HCT116 (cell line): Measurements from ENCODE around the gene LRRTM4. TPM values are rescaled to one million over a fixed set of nuclear protein-coding genes. Genes with fewer than 3 reads are reported as not detected.

ENCODE experiments used
- ATAC-seq: fragments of 200-7000 bp; cut with Tn5 transposase; 2 replicates; pipeline ENCODE4 v1.9.1; 2020; ENCODE audit warnings: mild to moderate bottlenecking, moderate library complexity
- BruUV-seq: library from RNA; stranded (reverse); fragments of 400-500 nt; replicated peaks from 2 replicates; lab custom pipeline; 2021; lab: Mats Ljungman, UMichigan
- CTCF ChIA-PET: fragments of 300-600 bp; sonication (Branson Sonifier 250); formaldehyde crosslinking; loops from one replicate; lab custom pipeline; 2021; ENCODE audit warnings: antibody characterized with exemption; lab: Charles Lee
- POLR2A ChIA-PET: fragments of 300-600, 350-600 bp; sonication (Branson Sonifier 250); formaldehyde crosslinking; loops from one replicate; lab custom pipeline; 2021; ENCODE audit warnings: antibody characterized with exemption; lab: Charles Lee
- RAD21 ChIA-PET, 2 experiments: fragments of 300-600 bp; sonication (Branson Sonifier 250); formaldehyde crosslinking; loops; one replicate each; lab custom pipeline; 2023; ENCODE audit warnings: low total read pairs in 2 of 2; ENCODE audit not compliant: uncharacterized antibody in 2 of 2, unreplicated experiment in 2 of 2, low non-redundant PET in 1 of 2; lab: Charles Lee
- DNase-seq: peaks from one replicate; pipeline ENCODE4 v3.0.0-alpha.2; 2010; ENCODE audit warnings: low read depth, low spot score
- H2AFZ ChIP-seq: fragments of 200-600 bp; shearing (Covaris generic), sonication (generic); 2 replicates; pipeline ENCODE4 v1.6.1; 2017; ENCODE audit warnings: low read depth, mixed run types, mixed read lengths, antibody characterized with exemption, low read length; ENCODE audit not compliant: poor library complexity, severe bottlenecking
- H3K27ac ChIP-seq: 2 replicates; pipeline ENCODE4 v1.5.1; 2012; ENCODE audit warnings: low read depth, low read length
- H3K27me3 ChIP-seq: fragments of 200-600 bp; sonication (generic); 2 replicates; pipeline ENCODE4 v1.6.1; 2016; ENCODE audit warnings: mixed run types, low read length, mixed read lengths; ENCODE audit not compliant: insufficient read depth
- H3K36me3 ChIP-seq, 2 experiments: fragments of 200-500 bp in 1 of 2; fragments of 200-600 bp in 1 of 2; sonication (Bioruptor generic) in 1 of 2; sonication (generic) in 1 of 2; 2 replicates each; pipeline versions ENCODE4 v1.5.1 to v1.6.1; 2014 to 2016; ENCODE audit warnings: low read length in 2 of 2, inconsistent platforms in 1 of 2, mixed read lengths in 1 of 2, mixed run types in 1 of 2; ENCODE audit not compliant: insufficient read depth in 2 of 2, control insufficient read depth in 1 of 2
- H3K4me1 ChIP-seq, 2 experiments: fragments of 200-600 bp in 1 of 2; sonication (generic) in 1 of 2; 2 replicates each; pipeline versions ENCODE4 v1.5.1 to v1.6.1; 2012 to 2017; ENCODE audit warnings: low read length in 2 of 2, inconsistent platforms in 1 of 2, mild to moderate bottlenecking in 1 of 2, mixed read lengths in 1 of 2, mixed run types in 1 of 2, moderate library complexity in 1 of 2; ENCODE audit not compliant: insufficient read depth in 2 of 2, control insufficient read depth in 1 of 2
- H3K4me2 ChIP-seq: fragments of 200-600 bp; sonication (generic); 2 replicates; pipeline ENCODE4 v1.6.1; 2017; ENCODE audit warnings: mixed run types, low read length, mixed read lengths
- H3K4me3 ChIP-seq, 2 experiments: fragments of 200-600 bp in 1 of 2; sonication (generic) in 1 of 2; replicated peaks in 1 of 2; 2 replicates each; pipeline ENCODE4 v1.5.1; 2011 to 2016; ENCODE audit warnings: low read length in 2 of 2, control low read depth in 1 of 2, low read depth in 1 of 2, mild to moderate bottlenecking in 1 of 2, mixed read lengths in 1 of 2, mixed run types in 1 of 2
- H3K79me2 ChIP-seq: fragments of 200-600 bp; sonication (generic); 2 replicates; pipeline ENCODE4 v1.6.1; 2017; ENCODE audit warnings: mild to moderate bottlenecking, mixed run types, low read length, moderate library complexity, mixed read lengths; ENCODE audit not compliant: insufficient read depth
- H3K9ac ChIP-seq: fragments of 200-600 bp; sonication (generic); 2 replicates; pipeline ENCODE4 v1.6.1; 2016; ENCODE audit warnings: low read length, mixed read lengths
- H3K9me2 ChIP-seq: fragments of 200-600 bp; sonication (generic), shearing (Covaris generic); 2 replicates; pipeline ENCODE4 v1.6.1; 2017; ENCODE audit warnings: mixed run types, mild to moderate bottlenecking, moderate library complexity; ENCODE audit not compliant: insufficient read depth
- H3K9me3 ChIP-seq, 2 experiments: fragments of 200-500 bp in 1 of 2; fragments of 200-600 bp in 1 of 2; sonication (Bioruptor generic) in 1 of 2; sonication (generic) in 1 of 2; 2 replicates each; pipeline ENCODE4 v1.6.1; 2014 to 2017; ENCODE audit warnings: low read length in 2 of 2, mixed read lengths in 2 of 2, inconsistent platforms in 1 of 2, low read depth in 1 of 2, mild to moderate bottlenecking in 1 of 2, mixed run types in 1 of 2, moderate library complexity in 1 of 2; ENCODE audit not compliant: control insufficient read depth in 1 of 2, insufficient read depth in 1 of 2
- H4K20me1 ChIP-seq: fragments of 200-600 bp; sonication (generic), shearing (Covaris generic); 2 replicates; pipeline ENCODE4 v1.6.1; 2017; ENCODE audit warnings: mixed run types, mild to moderate bottlenecking, moderate library complexity; ENCODE audit not compliant: insufficient read depth
- ATF3 ChIP-seq: IDR thresholded peaks from 2 replicates; pipeline ENCODE4 v1.6.1; 2012
- EGR1 ChIP-seq: IDR thresholded peaks from 2 replicates; pipeline ENCODE4 v1.6.1; 2012; ENCODE audit warnings: low read depth
- EZH2phosphoT487 ChIP-seq: fragments of 200-600 bp; IDR thresholded peaks from 2 replicates; pipeline ENCODE4 v1.6.1; 2018; ENCODE audit warnings: antibody characterized with exemption, borderline replicate concordance
- FOSL1 ChIP-seq: IDR thresholded peaks from 2 replicates; pipeline ENCODE4 v1.6.1; 2012; ENCODE audit warnings: low read depth
- JUND ChIP-seq: IDR thresholded peaks from 2 replicates; pipeline ENCODE4 v1.6.1; 2012
- MAX ChIP-seq: IDR thresholded peaks from 2 replicates; pipeline ENCODE4 v1.6.1; 2012
- POLR2A ChIP-seq: IDR thresholded peaks from 2 replicates; pipeline ENCODE4 v1.7.0; 2011; ENCODE audit warnings: borderline replicate concordance; ENCODE audit not compliant: insufficient read depth, insufficient read length; ENCODE audit errors: extremely low read depth
- REST ChIP-seq: IDR thresholded peaks from 2 replicates; pipeline ENCODE4 v1.6.1; 2012; ENCODE audit warnings: low read depth
- SIN3A ChIP-seq: IDR thresholded peaks from 2 replicates; pipeline ENCODE4 v1.6.1; 2012; ENCODE audit warnings: low read depth
- SP1 ChIP-seq: IDR thresholded peaks from 2 replicates; pipeline ENCODE4 v1.6.1; 2012; ENCODE audit warnings: low read depth
- SRF ChIP-seq: IDR thresholded peaks from 2 replicates; pipeline ENCODE4 v1.6.1; 2012; ENCODE audit warnings: low read depth
- YY1 ChIP-seq: IDR thresholded peaks from 2 replicates; pipeline ENCODE4 v1.6.1; 2011; ENCODE audit warnings: low read length, low read depth, moderate library complexity, mild to moderate bottlenecking; ENCODE audit not compliant: insufficient replicate concordance; ENCODE audit errors: extremely low read depth
- ZFX ChIP-seq: fragments of 450-650 bp; IDR thresholded peaks from 2 replicates; pipeline ENCODE4 v1.6.1; 2017
- intact Hi-C: fragments of 100-400 bp; cut with micrococcal nuclease; formaldehyde crosslinking; loops from 2 replicates; pipeline ENCODE4 v1.10.0; 2022
- total RNA-seq: library from RNA; stranded (reverse); gene quantifications from one replicate; pipeline ENCODE4 v1.2.1, GENCODE V29; 2021; ENCODE audit not compliant: unreplicated experiment

The LRRTM4 gene
- total RNA-seq, 1 experiment from 2014 or later, result 0.25 TPM

- H2AFZ ChIP-seq, result no peak overlapping the region
- no peak overlapping the region for H3K4me2 ChIP-seq
- no peak overlapping the region for H3K27ac ChIP-seq
- H4K20me1 ChIP-seq, result no peaks in the 10 kb centered on the region
- H3K9me2 ChIP-seq, result no peaks in the 10 kb centered on the region
- TF ChIP-seq JUND (no peak), SIN3A (no peak), EZH2phosphoT487 (no peak), SRF (no peak), FOSL1 (no peak), REST (no peak), YY1 (no peak), EGR1 (no peak), SP1 (no peak), ATF3 (no peak), POLR2A (no peak), MAX (no peak), ZFX (no peak)
- H3K4me1 ChIP-seq, result no peaks in the 10 kb centered on the region
- DNase-seq (no peak), ATAC-seq (no peak)
- H3K9ac ChIP-seq, result no peak overlapping the region
- no peaks in the 10 kb centered on the region for H3K36me3 ChIP-seq
- POLR2A ChIA-PET, result no interaction called here
- H3K9me3 ChIP-seq, result peaks cover 0 to 8% of the 10 kb centered on the region in 2 experiments; a peak in 3 of 4 replicates
- no peaks in the 10 kb centered on the region for H3K79me2 ChIP-seq
- no TSS peak for BruUV-seq
- CTCF ChIA-PET, result no interaction called here
- RAD21 ChIA-PET, result no interaction called here
- intact Hi-C loops, result no loop called here
- no peak overlapping the region for H3K4me3 ChIP-seq
- no peaks in the 10 kb centered on the region for H3K27me3 ChIP-seq
Observed at GRCh38 chr2:77552956-77553355, 30.8 kb upstream of the LRRTM4 start.
